ENCODE results near the gene PKN2. TPM values are rescaled to one million over a fixed set of nuclear protein-coding genes. Genes with fewer than 3 reads are reported as not detected.
"Not testable (repeated sequence)": the region's sequence is repeated elsewhere in the genome, so short reads cannot be mapped to it uniquely, and the experiment has no call there.

PKN2 gene
- polyA plus RNA-seq, 1 donor from 2014 or later: 9.2 TPM

DNA sequence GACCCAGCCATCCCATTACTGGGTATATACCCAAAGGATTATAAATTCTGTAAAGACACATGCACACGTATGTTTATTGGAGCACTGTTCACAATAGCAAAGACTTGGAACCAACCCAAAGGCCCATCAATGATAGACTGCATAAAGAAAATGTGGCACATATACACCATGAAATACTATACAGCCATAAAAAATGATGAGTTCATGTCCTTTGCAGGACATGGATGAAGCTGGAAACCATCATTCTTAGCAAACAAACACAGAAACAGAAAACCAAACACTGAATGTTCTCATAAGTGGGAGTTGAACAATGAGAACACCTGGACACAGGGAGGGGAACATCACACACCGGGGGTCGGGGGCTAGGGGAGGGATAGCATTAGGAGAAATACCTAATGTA is 135.6 kb downstream of the PKN2 start:
- not testable (repeated sequence) for H3K27me3 Mint-ChIP-seq, H3K9me3 Mint-ChIP-seq, H3K4me3 Mint-ChIP-seq, H3K4me1 Mint-ChIP-seq, H3K36me3 Mint-ChIP-seq, H3K27ac Mint-ChIP-seq

DNA sequence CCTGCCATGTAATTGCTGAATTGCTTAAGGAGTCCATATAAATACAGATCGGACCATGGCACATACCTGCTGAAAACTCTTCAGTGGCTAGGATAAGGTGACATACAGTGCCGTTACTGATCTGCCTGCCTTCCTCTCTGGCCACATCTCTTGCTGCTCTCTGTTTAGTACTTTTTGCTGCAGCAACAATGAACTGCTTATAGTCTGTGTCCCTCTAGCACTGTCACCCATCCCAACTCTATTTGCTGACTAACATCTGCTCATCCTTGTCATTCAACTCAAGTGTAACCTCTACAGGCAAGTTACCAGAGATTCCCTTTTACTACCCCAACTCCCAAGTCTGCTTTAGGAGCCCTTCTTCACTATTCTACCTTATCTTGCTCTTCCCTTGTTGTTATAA is 141.6 kb downstream of the PKN2 start:
- H3K4me1 Mint-ChIP-seq: no peaks in the 10 kb centered on the region
- H3K36me3 Mint-ChIP-seq: peaks cover 3% of the 10 kb centered on the region
- H3K4me3 Mint-ChIP-seq: no peak overlapping the region
- no peak overlapping the region for H3K27ac Mint-ChIP-seq
- no peaks in the 10 kb centered on the region for H3K9me3 Mint-ChIP-seq
- no peaks in the 10 kb centered on the region for H3K27me3 Mint-ChIP-seq

GRCh38 chr1:88847643-88848042 is 163.6 kb downstream of the PKN2 start:
- H3K9me3 Mint-ChIP-seq: peaks cover 0 to 2% (median 0%) of the 10 kb centered on the region in 3 donors
- no peak overlapping the region for H3K4me3 Mint-ChIP-seq
- no peaks in the 10 kb centered on the region for H3K27me3 Mint-ChIP-seq
- H3K4me1 Mint-ChIP-seq: no peaks in the 10 kb centered on the region
- H3K36me3 Mint-ChIP-seq: no peaks in the 10 kb centered on the region
- no peak overlapping the region for H3K27ac Mint-ChIP-seq

DNA sequence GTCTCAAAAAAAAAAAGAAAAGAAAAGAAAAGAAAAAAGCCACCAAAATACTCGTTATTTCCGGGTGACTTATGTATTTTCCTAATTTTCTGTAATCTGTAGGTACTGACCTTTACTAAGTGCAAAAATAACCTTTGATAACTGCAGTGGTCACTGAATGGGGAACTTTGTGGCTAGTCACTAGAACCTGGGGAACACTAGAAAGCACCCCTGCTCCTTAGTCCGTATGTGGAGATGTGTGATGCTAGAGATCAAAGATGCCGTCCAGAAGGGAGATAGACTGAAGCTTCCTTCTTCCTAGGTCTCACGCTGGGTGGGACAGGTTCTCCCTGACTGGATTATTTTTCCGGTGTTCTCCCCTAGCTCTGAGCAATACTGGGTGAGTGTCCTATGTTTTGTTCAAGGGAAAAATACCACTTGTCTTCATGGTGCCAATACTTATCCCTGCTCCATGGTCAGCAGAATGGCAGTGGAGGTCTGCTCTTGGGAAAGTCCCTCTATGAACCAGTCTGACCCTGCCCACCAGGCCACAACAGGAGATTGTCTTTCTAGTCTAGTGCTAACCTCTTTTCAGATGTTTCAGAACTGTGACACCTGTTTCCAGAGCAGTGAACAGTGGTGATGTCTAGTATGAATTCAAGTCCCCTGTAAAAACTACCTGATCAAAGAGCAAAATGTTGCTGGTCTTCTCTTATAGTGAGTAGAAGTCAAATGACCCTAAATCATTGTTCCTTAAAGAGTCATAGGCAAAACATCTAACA is 167.4 kb downstream of the PKN2 start:
- H3K27ac Mint-ChIP-seq: peak overlapping the region in 2 of 3 donors; percentile 23 to 71
- no peaks in the 10 kb centered on the region for H3K9me3 Mint-ChIP-seq
- H3K36me3 Mint-ChIP-seq: peaks cover 2% of the 10 kb centered on the region
- H3K27me3 Mint-ChIP-seq: no peaks in the 10 kb centered on the region
- no peak overlapping the region for H3K4me3 Mint-ChIP-seq
- H3K4me1 Mint-ChIP-seq: no peaks in the 10 kb centered on the region

DNA sequence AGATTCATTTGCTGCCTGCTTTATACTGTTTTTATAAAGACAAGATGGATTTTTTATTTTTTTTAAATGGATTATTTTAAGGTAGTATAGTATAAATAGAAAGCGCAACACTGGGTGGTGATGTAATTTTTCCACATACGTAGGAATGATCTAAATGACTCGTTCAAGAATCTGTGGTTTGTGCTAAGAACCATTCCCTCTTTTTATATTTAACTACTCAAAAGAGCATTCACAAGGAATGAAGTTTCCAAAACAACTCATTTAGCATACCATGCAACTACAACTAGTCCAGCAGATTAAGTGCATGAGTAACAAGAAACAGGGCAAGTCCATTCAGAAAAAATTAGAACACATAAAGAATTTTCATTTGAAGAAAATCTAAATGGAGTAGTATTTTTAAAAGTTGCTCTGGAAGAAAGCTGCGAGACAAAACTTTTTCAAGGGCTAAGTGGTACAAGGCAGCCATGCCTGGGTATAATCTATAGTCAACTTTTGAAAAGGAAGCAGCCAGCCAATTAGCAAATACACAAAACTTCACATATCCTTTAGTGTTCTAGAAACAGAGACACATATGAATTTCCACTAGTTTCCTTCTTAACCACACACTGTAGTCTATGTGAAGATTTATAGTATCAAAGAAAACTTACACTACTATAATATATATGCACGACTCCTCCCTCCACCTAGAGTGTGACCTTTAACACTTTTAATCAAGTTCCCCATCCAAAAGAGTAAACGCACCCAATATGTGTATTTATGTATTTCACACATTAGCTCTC is 183.9 kb downstream of the PKN2 start:
- no peaks in the 10 kb centered on the region for H3K9me3 Mint-ChIP-seq
- peak overlapping the region in 2 of 4 donors; percentile 57 to 63 for H3K4me3 Mint-ChIP-seq
- peaks cover 17 to 32% (median 19%) of the 10 kb centered on the region in 3 donors for H3K4me1 Mint-ChIP-seq
- peak overlapping the region in 1 of 3 donors; percentile 59 for H3K27ac Mint-ChIP-seq
- no peaks in the 10 kb centered on the region for H3K27me3 Mint-ChIP-seq
- peaks cover 4% of the 10 kb centered on the region for H3K36me3 Mint-ChIP-seq

DNA sequence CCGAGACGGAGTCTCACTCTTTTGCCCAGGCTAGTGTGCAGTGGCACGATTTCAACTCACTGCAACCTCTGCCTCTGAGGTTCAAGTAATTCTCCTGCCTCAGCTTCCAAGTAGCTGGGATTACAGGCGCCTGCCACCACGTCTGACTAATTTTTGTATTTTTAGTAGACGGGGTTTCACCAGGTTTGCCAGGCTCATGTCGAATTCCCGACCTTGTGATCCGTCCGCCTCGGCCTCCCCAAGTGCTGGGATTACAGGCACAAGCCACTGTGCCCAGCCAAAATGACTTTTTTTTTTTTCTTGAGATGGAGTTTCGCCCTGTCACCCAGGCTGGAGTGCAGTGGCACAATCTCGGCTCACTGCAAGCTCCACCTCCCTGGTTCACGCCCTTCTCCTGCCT is 185.6 kb downstream of the PKN2 start:
- peak overlapping the region in 1 of 3 donors; percentile 47 for H3K27ac Mint-ChIP-seq
- not testable (repeated sequence) for H3K4me3 Mint-ChIP-seq

GRCh38 chr1:88873737-88874349 is 189.8 kb downstream of the PKN2 start:
- Mint-ChIP-seq H3K4me1 (peaks cover 5 to 25% (median 24%) of the 10 kb centered on the region in 3 donors), H3K27me3 (no peaks in the 10 kb centered on the region), H3K4me3 (no peak overlapping the region), H3K27ac (no peak overlapping the region), H3K9me3 (no peaks in the 10 kb centered on the region), H3K36me3 (peaks cover 5% of the 10 kb centered on the region)

More for the DNA sequence above, 185.6 kb downstream of the PKN2 start:
- not testable (repeated sequence) for H3K9me3 Mint-ChIP-seq, H3K27me3 Mint-ChIP-seq, H3K36me3 Mint-ChIP-seq
- peaks cover 13 to 26% (median 25%) of the 10 kb centered on the region in 3 donors for H3K4me1 Mint-ChIP-seq

DNA sequence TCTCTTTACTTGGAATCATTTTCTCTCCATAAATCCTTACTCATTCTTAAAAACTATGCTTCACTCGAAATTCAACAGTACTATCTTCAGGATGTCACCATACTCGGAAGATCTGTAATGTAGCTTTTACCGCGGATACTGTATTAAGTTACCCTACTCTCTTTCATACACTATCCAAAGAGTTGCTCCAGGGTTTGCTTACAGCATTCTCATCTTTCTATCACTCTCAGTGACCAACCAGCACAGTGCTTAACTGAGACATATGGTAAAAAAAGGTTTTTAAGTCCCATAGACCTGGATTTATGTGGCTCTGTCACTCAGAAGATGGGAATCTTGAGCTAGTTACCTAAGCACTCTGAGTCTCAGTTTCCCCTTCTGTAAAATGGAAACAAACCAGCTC is 191.5 kb downstream of the PKN2 start:
- Mint-ChIP-seq H3K27me3 (no peaks in the 10 kb centered on the region), H3K36me3 (peaks cover 5% of the 10 kb centered on the region), H3K9me3 (no peaks in the 10 kb centered on the region), H3K4me1 (peaks cover 5 to 26% (median 23%) of the 10 kb centered on the region in 3 donors), H3K4me3 (no peak overlapping the region), H3K27ac (no peak overlapping the region)

- Mint-ChIP-seq H3K4me3 (no peak overlapping the region), H3K27me3 (no peaks in the 10 kb centered on the region), H3K9me3 (no peaks in the 10 kb centered on the region), H3K4me1 (peaks cover 5 to 23% (median 21%) of the 10 kb centered on the region in 3 donors), H3K36me3 (peaks cover 5% of the 10 kb centered on the region), H3K27ac (no peak overlapping the region)
Measured at GRCh38 chr1:88876573-88877365, 192.7 kb downstream of the PKN2 start.

DNA sequence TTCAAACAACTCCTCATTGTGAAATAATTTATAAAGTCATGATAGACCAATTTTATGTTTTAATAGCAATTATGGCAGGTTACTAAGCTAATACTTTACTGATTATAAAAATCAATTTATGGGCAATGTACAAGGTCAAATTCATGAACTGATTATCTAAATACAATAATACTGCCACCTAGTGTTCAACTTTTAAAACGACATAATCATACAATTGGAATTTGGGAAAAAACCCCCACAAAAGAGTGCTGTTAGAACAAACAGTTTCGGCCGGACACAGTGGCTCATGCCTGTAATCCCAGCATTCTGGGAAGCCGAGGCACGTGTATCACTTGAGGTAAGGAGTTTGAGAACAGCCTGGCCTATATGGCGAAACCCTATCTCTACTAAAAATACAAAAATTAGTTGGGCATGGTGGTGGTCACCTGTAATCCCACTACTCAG is 193.3 kb downstream of the PKN2 start:
- Mint-ChIP-seq H3K9me3 (no peaks in the 10 kb centered on the region), H3K4me1 (peaks cover 8 to 26% (median 24%) of the 10 kb centered on the region in 3 donors), H3K4me3 (no peak overlapping the region), H3K36me3 (peaks cover 5% of the 10 kb centered on the region), H3K27me3 (no peaks in the 10 kb centered on the region), H3K27ac (peak overlapping the region in 1 of 3 donors; percentile 22)

DNA sequence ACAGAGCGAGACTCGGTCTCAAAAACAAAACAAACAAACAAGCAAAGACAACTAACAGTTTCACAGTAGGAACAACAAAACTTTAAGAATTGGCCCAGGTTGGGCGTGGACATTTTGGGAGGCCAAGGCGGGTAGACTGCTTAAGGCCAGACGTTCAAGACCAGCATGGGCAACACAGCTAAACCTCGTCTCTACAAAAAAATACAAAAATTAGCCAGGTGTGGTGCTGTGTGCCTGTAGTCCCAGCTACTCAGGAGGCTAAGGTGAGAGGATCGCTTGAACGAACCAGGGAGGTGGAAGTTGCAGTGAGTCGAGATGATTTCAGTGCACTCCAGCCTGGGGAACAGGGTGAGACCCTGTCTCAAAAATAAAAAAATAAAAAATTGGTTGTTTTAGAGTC is 193.8 kb downstream of the PKN2 start:
- Mint-ChIP-seq H3K4me1 (peaks cover 10 to 30% (median 26%) of the 10 kb centered on the region in 3 donors), H3K4me3 (peak overlapping the region in 1 of 4 donors; percentile 49), H3K9me3 (no peaks in the 10 kb centered on the region), H3K36me3 (peaks cover 5% of the 10 kb centered on the region), H3K27me3 (no peaks in the 10 kb centered on the region), H3K27ac (peak overlapping the region in 1 of 3 donors; percentile 22)

- peak overlapping the region in 1 of 4 donors; percentile 4 for H3K4me3 Mint-ChIP-seq
- no peaks in the 10 kb centered on the region for H3K27me3 Mint-ChIP-seq
- H3K4me1 Mint-ChIP-seq: peaks cover 11 to 35% (median 30%) of the 10 kb centered on the region in 3 donors
- peaks cover 5% of the 10 kb centered on the region for H3K36me3 Mint-ChIP-seq
- H3K9me3 Mint-ChIP-seq: no peaks in the 10 kb centered on the region
- no peak overlapping the region for H3K27ac Mint-ChIP-seq
Measured at GRCh38 chr1:88878731-88879130, 194.7 kb downstream of the PKN2 start.

- not testable (repeated sequence) for H3K27ac Mint-ChIP-seq, H3K9me3 Mint-ChIP-seq, H3K4me3 Mint-ChIP-seq, H3K27me3 Mint-ChIP-seq, H3K36me3 Mint-ChIP-seq
- peaks cover 12 to 32% (median 31%) of the 10 kb centered on the region in 3 donors for H3K4me1 Mint-ChIP-seq
Measured at GRCh38 chr1:88880717-88881116, 196.6 kb downstream of the PKN2 start.

GRCh38 chr1:88883156-88883555 is 199.1 kb downstream of the PKN2 start:
- Mint-ChIP-seq H3K27ac (peak overlapping the region in 1 of 3 donors; percentile 24), H3K36me3 (no peaks in the 10 kb centered on the region), H3K27me3 (no peaks in the 10 kb centered on the region), H3K4me1 (peaks cover 10 to 29% (median 25%) of the 10 kb centered on the region in 3 donors), H3K4me3 (no peak overlapping the region), H3K9me3 (no peaks in the 10 kb centered on the region)
